A549 (cell line): ENCODE data around the gene TNFRSF13B.

Experiments
- CHD2 ChIP-seq: fragments of 150-350 bp; IDR thresholded peaks from 2 replicates; pipeline ENCODE4 v1.6.1; 2014; ENCODE audit warnings: low read length; ENCODE audit not compliant: partially characterized antibody
- CTCF ChIP-seq: fragments of >200 bp; sonication (Bioruptor Twin); formaldehyde crosslinking; IDR thresholded peaks from 3 replicates; pipeline ENCODE4 v1.5.1; 2016
- EP300 ChIP-seq, 2 experiments: fragments of >200 bp; sonication (Bioruptor Twin); formaldehyde crosslinking; IDR thresholded peaks; 2 replicates in 1 of 2; 3 replicates in 1 of 2; pipeline ENCODE4 v1.6.1; 2016 to 2017
- POLR2A ChIP-seq: IDR thresholded peaks from 2 replicates; pipeline ENCODE4 v1.6.1; 2012; ENCODE audit warnings: mild to moderate bottlenecking, low read length
- RAD21 ChIP-seq, 2 experiments: fragments of >200 bp in 1 of 2; sonication (Bioruptor Twin) in 1 of 2; formaldehyde crosslinking in 1 of 2; IDR thresholded peaks in 1 of 2; conservative IDR thresholded peaks in 1 of 2; 2 replicates in 1 of 2; 3 replicates in 1 of 2; pipeline ENCODE4 v1.6.1; 2012 to 2018; ENCODE audit warnings: inconsistent platforms in 1 of 2
- RFX5 ChIP-seq: fragments of 450-650 bp; IDR thresholded peaks from 2 replicates; pipeline ENCODE4 v1.7.1; 2014; ENCODE audit warnings: antibody characterized with exemption, mild to moderate bottlenecking, moderate library complexity
- SREBF2 ChIP-seq: fragments of 450-650 bp; IDR thresholded peaks from 2 replicates; pipeline ENCODE4 v1.6.1; 2014; ENCODE audit warnings: mild to moderate bottlenecking, moderate library complexity
- ZNF302 ChIP-seq: fragments of 250-450 bp; sonication (Bioruptor Pico); IDR thresholded peaks from 2 replicates; pipeline ENCODE4 v1.9.0; 2021; ENCODE audit warnings: inconsistent platforms, mild to moderate bottlenecking, moderate library complexity

DNA sequence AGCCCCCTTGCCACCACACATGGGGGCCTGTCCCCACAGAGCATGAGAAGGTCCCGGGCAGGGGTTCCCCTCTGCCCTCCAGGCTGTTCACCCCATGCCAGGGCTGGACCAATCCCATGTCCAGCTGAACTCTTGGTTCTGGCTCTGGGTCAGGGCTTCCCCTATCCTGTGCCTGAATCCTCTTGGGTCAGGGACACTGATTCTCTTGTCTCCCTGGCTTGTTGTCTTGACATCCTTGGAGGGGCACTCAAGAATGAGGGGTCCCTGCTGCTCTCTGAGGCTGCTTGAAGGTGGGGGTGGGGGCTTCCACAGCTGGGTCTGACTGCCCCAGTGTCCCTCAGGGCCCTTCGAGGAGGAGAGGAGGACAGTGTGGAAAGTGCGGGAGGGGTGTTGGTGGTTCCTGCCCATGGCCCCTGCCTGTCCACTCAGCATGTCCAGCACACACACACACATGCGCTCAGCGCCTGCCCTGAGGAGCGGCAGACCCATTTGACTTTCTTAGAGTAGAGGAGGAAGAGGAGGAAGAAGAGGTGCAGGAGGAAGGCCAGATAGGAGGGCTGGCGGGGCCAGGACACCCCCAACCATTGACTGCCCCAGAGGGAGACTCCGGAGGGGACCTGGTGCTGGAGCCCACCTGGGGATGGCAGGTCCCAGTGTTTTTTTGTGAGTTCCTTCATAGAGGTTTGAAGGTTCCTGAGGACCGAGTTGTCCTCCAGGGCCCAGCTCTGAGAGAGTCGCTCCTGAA, 47.0 kb downstream of the TNFRSF13B start:
- TF ChIP-seq ZNF302 (CRISPR knock-in tag) (no peak), RAD21 (conservative IDR thresholded peaks at IDR 0.05 in 1 of 2, IDR thresholded peaks at IDR 0.05 in 1 of 2) (no peak), CTCF (no peak), EP300 (IDR thresholded peaks at IDR 0.05) (no peak), SREBF2 (no peak), CHD2 (no peak), POLR2A (no peak), RFX5 (no peak)
